Natural killer cell (primary cell): ENCODE results near the gene TUFM. TPM values are rescaled to one million over a fixed set of nuclear protein-coding genes. Genes with fewer than 3 reads are reported as not detected.
A peak's percentile ranks its signal among the peaks of the same experiment; 100 is the strongest.

Experiments used
- ATAC-seq, 3 donors: fragments of 150-1000 bp in 2 of 3; fragments of 200-7000 bp in 1 of 3; cut with Tn5 transposase; 1 replicate in 1 of 3; 2 replicates in 2 of 3; pipeline ENCODE4 v1.10.0; 2021; ENCODE audit warnings: mild to moderate bottlenecking in 2 of 3, moderate library complexity in 2 of 3
- DNase-seq, 2 donors: peaks; one replicate each; pipeline versions ENCODE4 v3.0.0 to v3.0.0-alpha.2; 2013 to 2021; ENCODE audit warnings: mixed read lengths in 1 of 2
- H3K27ac ChIP-seq: one replicate; pipeline ENCODE4 v1.5.1; 2013; ENCODE audit warnings: mild to moderate bottlenecking, low read length
- H3K27me3 ChIP-seq: one replicate; pipeline ENCODE4 v1.6.1; 2013; ENCODE audit warnings: low read length; ENCODE audit not compliant: control insufficient read depth, insufficient read depth
- H3K36me3 ChIP-seq: one replicate; pipeline ENCODE4 v1.6.1; 2013; ENCODE audit warnings: low read length; ENCODE audit not compliant: control insufficient read depth, insufficient read depth
- H3K4me1 ChIP-seq: one replicate; pipeline ENCODE4 v1.6.1; 2013; ENCODE audit warnings: low read length; ENCODE audit not compliant: control insufficient read depth, insufficient read depth
- H3K4me3 ChIP-seq: one replicate; pipeline ENCODE4 v1.5.1; 2013; ENCODE audit warnings: low read length
- H3K9me3 ChIP-seq: one replicate; pipeline ENCODE4 v1.6.1; 2013; ENCODE audit warnings: low read length; ENCODE audit not compliant: control insufficient read depth, insufficient read depth
- H3K27ac Mint-ChIP-seq, 2 donors: one replicate each; pipeline ENCODE4 v1.8.0; 2022; ENCODE audit warnings: mild to moderate bottlenecking in 2 of 2, mixed read lengths in 2 of 2, moderate library complexity in 1 of 2
- H3K27me3 Mint-ChIP-seq, 2 donors: one replicate each; pipeline ENCODE4 v1.8.0; 2022; ENCODE audit warnings: low read depth in 2 of 2, mixed read lengths in 2 of 2
- H3K36me3 Mint-ChIP-seq: one replicate; pipeline ENCODE4 v1.8.0; 2022; ENCODE audit warnings: mixed read lengths
- H3K4me1 Mint-ChIP-seq, 2 donors: one replicate each; pipeline ENCODE4 v1.8.0; 2022; ENCODE audit warnings: mixed read lengths in 2 of 2
- H3K4me3 Mint-ChIP-seq: one replicate; pipeline ENCODE4 v1.8.0; 2022; ENCODE audit warnings: mild to moderate bottlenecking, moderate library complexity, mixed read lengths
- H3K9me3 Mint-ChIP-seq, 2 donors: one replicate each; pipeline ENCODE4 v1.8.0; 2022; ENCODE audit warnings: mixed read lengths in 2 of 2
- CTCF ChIP-seq: fragments of 200-600 bp; IDR thresholded peaks from one replicate; pipeline ENCODE4 v1.8.0; 2022; ENCODE audit warnings: antibody characterized with exemption
- WGBS: methylation state at CpG from one replicate; pipeline ENCODE4 v1.1.7; 2013; ENCODE audit warnings: missing lambda C conversion rate; ENCODE audit not compliant: insufficient coverage; 5-methylcytosine and 5-hydroxymethylcytosine counted together
- intact Hi-C: fragments of 100-400 bp; cut with micrococcal nuclease; formaldehyde crosslinking; loops from one replicate; pipeline ENCODE4 v1.14.2; 2022
- total RNA-seq, 4 donors: library from RNA; stranded (reverse); fragments of 120-200 nt in 1 of 4; gene quantifications; one replicate each; pipeline versions ENCODE4 v1.2.3 to v1.2.4, GENCODE V29; 2013 to 2022

TUFM gene
- total RNA-seq, 3 donors from 2014 or later (not counting 1 experiment from before 2014, with no cell fraction given) = 108 to 128 (median 118) TPM

GRCh38 chr16:28844226-28844885, 1.8 kb downstream of the TUFM start:
- 96% methylated on average over 19 of the region's 19 CpGs for WGBS
- Histone ChIP-seq H3K4me1 (peaks cover 30% of the 10 kb centered on the region), H3K9me3 (no peaks in the 10 kb centered on the region), H3K27me3 (no peaks in the 10 kb centered on the region), H3K27ac (no peak overlapping the region), H3K36me3 (peaks cover 27% of the 10 kb centered on the region), H3K4me3 (no peak overlapping the region)
- H3K4me1 Mint-ChIP-seq = peaks cover 25 to 32% of the 10 kb centered on the region in 2 donors
- TF ChIP-seq CTCF = no peak
- H3K4me3 Mint-ChIP-seq = peak overlapping the region; percentile 78
- H3K27me3 Mint-ChIP-seq = no peaks in the 10 kb centered on the region
- peak overlapping the region; percentile 95 to 99 for H3K27ac Mint-ChIP-seq
- H3K36me3 Mint-ChIP-seq = no peaks in the 10 kb centered on the region
- ATAC-seq (no peak), DNase-seq (no peak)
- no peaks in the 10 kb centered on the region for H3K9me3 Mint-ChIP-seq
- intact Hi-C loops = no loop called here

GRCh38 chr16:28843766-28844165, 2.4 kb downstream of the TUFM start:
- H3K4me1 ChIP-seq = peaks cover 30% of the 10 kb centered on the region
- intact Hi-C loops = no loop called here
- H3K27me3 Mint-ChIP-seq = no peaks in the 10 kb centered on the region
- no peak overlapping the region for H3K4me3 Mint-ChIP-seq
- H3K36me3 ChIP-seq = peaks cover 27% of the 10 kb centered on the region
- peaks cover 25 to 32% of the 10 kb centered on the region in 2 donors for H3K4me1 Mint-ChIP-seq
- no peak overlapping the region for H3K27ac ChIP-seq
- H3K36me3 Mint-ChIP-seq = no peaks in the 10 kb centered on the region
- no peaks in the 10 kb centered on the region for H3K27me3 ChIP-seq
- ATAC-seq (no peak), DNase-seq (no peak)
- no peak overlapping the region for H3K27ac Mint-ChIP-seq
- no peaks in the 10 kb centered on the region for H3K9me3 ChIP-seq
- H3K4me3 ChIP-seq = no peak overlapping the region
- WGBS = 97% methylated on average over 12 of the region's 12 CpGs
- no peaks in the 10 kb centered on the region for H3K9me3 Mint-ChIP-seq
- no peak for TF ChIP-seq CTCF

GRCh38 chr16:28842696-28843095, 3.5 kb downstream of the TUFM start:
- Histone ChIP-seq H3K27ac (no peak overlapping the region), H3K4me3 (no peak overlapping the region), H3K9me3 (no peaks in the 10 kb centered on the region), H3K27me3 (no peaks in the 10 kb centered on the region), H3K36me3 (peaks cover 31% of the 10 kb centered on the region), H3K4me1 (peaks cover 30% of the 10 kb centered on the region)
- H3K36me3 Mint-ChIP-seq = no peaks in the 10 kb centered on the region
- H3K9me3 Mint-ChIP-seq = no peaks in the 10 kb centered on the region
- peaks cover 25 to 39% of the 10 kb centered on the region in 2 donors for H3K4me1 Mint-ChIP-seq
- DNase-seq = no peak
- no peak for TF ChIP-seq CTCF
- H3K27me3 Mint-ChIP-seq = no peaks in the 10 kb centered on the region
- intact Hi-C loops = no loop called here
- H3K27ac Mint-ChIP-seq = peak overlapping the region in 1 of 2 donors; percentile 77
- no peak for ATAC-seq
- peak overlapping the region; percentile 21 for H3K4me3 Mint-ChIP-seq
- WGBS = 97% methylated on average over 7 of the region's 7 CpGs

- 0% methylated on average over 1 of the region's 1 CpG for WGBS
- peaks cover 5% of the 10 kb centered on the region for H3K4me1 ChIP-seq
- DNase-seq = no peak
- intact Hi-C loops = no loop called here
- H3K9me3 ChIP-seq = no peaks in the 10 kb centered on the region
- TF ChIP-seq CTCF = no peak
- H3K27me3 ChIP-seq = no peaks in the 10 kb centered on the region
- Mint-ChIP-seq H3K27ac (peak overlapping the region in 1 of 2 donors; percentile 59), H3K4me1 (peaks cover 4 to 18% of the 10 kb centered on the region in 2 donors), H3K27me3 (no peaks in the 10 kb centered on the region), H3K36me3 (no peaks in the 10 kb centered on the region), H3K4me3 (no peak overlapping the region), H3K9me3 (no peaks in the 10 kb centered on the region)
- H3K4me3 ChIP-seq = no peak overlapping the region
- H3K27ac ChIP-seq = no peak overlapping the region
- peaks cover 55% of the 10 kb centered on the region for H3K36me3 ChIP-seq
- ATAC-seq = no peak
These were observed 6.2 kb downstream of the TUFM start for GRCh38 chr16:28839899-28840298.
